ENCODE data around the gene SAMM50.

GRCh38 chr22:43909708-43910107 lies 45.5 kb upstream of the SAMM50 start:
- TF ChIP-seq CTCF (IDR thresholded peaks at IDR 0.05; ENCODE audit: low read length), result no peak
- no peak for TF ChIP-seq EZH2 (IDR thresholded peaks at IDR 0.05; ENCODE audit: borderline replicate concordance, low read length)

Measured in OCI-LY1 (cell line).